ENCODE measurements around the gene KCTD17.

DNA sequence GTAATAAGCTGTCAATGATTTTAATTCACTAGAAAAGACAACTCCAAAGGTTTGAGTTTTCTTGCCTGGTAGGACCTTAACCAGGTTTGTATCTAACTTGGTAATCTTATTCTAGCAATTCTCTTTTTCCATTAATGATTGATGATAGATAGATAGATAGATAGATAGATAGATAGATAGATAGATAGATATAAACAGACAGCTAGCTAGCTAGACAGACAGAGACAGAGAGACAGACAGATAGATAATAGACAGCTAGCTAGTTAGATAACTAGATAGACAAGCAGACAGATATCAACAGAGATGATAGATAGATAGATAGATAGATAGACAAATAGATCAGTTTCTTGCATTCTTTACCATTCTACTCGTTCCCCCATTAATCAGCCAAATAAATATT lies 42.7 kb downstream of the KCTD17 start:
- TF ChIP-seq TAF1 (IDR thresholded peaks at IDR 0.05; ENCODE audit: borderline replicate concordance, insufficient read depth, low read length) (no peak), REST (IDR thresholded peaks at IDR 0.05; ENCODE audit: insufficient read depth in 1 of 2, low read depth in 2 of 2, low read length in 2 of 2) (no peak), POLR2AphosphoS5 (IDR thresholded peaks at IDR 0.05; ENCODE audit: low read depth, low read length) (no peak)

All from PFSK-1 (cell line).